Right hindlimb (tissue), 1 donor: ENCODE measurements around the gene FRMD7.

Experiments
- DNase-seq: peaks from one replicate; pipeline ENCODE4 v3.0.0-alpha.2; 2018

Gene FRMD7

DNA sequence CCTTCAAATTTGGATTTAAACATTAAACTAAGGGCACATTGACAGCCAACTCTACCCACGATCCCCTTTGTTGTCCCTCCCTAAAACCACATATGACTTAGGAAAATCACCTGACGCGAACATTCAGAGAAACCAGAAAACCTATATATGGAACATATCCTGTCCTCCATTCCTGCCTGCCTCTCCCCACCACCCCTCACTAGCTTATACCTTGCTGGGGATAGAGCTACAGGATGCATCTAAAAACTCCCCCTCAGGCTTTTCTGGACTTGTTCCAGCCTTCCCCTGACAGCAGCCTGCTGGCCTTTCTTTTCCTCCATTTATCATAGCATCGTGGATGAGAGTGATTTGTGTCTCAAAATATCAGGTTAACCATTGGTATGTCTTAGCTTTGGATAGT is 96.0 kb downstream of the FRMD7 start:
- DNase-seq: no peak

- no peak for DNase-seq
These were observed 97.6 kb downstream of the FRMD7 start for GRCh38 chrX:132030264-132030663.
